Inflammatory macrophage (primary cell): ENCODE results near the gene FLNA.
A peak's percentile ranks its signal among the peaks of the same experiment; 100 is the strongest.
"Not testable (repeated sequence)": the region's sequence is repeated elsewhere in the genome, so short reads cannot be mapped to it uniquely, and the experiment has no call there.

ENCODE experiments used
- DNase-seq, 2 donors: peaks; one replicate each; pipeline ENCODE4 v3.0.0-alpha.2; 2020 to 2022
- total RNA-seq, 18 experiments: gene quantifications; one replicate each; lab custom pipeline; 2026; ENCODE audit warnings: mixed read lengths in 6 of 18, inconsistent platforms in 2 of 18; lab: John Stamatoyannopoulos, UW

The FLNA gene, protein sequence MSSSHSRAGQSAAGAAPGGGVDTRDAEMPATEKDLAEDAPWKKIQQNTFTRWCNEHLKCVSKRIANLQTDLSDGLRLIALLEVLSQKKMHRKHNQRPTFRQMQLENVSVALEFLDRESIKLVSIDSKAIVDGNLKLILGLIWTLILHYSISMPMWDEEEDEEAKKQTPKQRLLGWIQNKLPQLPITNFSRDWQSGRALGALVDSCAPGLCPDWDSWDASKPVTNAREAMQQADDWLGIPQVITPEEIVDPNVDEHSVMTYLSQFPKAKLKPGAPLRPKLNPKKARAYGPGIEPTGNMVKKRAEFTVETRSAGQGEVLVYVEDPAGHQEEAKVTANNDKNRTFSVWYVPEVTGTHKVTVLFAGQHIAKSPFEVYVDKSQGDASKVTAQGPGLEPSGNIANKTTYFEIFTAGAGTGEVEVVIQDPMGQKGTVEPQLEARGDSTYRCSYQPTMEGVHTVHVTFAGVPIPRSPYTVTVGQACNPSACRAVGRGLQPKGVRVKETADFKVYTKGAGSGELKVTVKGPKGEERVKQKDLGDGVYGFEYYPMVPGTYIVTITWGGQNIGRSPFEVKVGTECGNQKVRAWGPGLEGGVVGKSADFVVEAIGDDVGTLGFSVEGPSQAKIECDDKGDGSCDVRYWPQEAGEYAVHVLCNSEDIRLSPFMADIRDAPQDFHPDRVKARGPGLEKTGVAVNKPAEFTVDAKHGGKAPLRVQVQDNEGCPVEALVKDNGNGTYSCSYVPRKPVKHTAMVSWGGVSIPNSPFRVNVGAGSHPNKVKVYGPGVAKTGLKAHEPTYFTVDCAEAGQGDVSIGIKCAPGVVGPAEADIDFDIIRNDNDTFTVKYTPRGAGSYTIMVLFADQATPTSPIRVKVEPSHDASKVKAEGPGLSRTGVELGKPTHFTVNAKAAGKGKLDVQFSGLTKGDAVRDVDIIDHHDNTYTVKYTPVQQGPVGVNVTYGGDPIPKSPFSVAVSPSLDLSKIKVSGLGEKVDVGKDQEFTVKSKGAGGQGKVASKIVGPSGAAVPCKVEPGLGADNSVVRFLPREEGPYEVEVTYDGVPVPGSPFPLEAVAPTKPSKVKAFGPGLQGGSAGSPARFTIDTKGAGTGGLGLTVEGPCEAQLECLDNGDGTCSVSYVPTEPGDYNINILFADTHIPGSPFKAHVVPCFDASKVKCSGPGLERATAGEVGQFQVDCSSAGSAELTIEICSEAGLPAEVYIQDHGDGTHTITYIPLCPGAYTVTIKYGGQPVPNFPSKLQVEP (N-terminal part only)
- 3,516 to 7,379 (median 5,288) reads per million in 18 experiments for total RNA-seq

DNA sequence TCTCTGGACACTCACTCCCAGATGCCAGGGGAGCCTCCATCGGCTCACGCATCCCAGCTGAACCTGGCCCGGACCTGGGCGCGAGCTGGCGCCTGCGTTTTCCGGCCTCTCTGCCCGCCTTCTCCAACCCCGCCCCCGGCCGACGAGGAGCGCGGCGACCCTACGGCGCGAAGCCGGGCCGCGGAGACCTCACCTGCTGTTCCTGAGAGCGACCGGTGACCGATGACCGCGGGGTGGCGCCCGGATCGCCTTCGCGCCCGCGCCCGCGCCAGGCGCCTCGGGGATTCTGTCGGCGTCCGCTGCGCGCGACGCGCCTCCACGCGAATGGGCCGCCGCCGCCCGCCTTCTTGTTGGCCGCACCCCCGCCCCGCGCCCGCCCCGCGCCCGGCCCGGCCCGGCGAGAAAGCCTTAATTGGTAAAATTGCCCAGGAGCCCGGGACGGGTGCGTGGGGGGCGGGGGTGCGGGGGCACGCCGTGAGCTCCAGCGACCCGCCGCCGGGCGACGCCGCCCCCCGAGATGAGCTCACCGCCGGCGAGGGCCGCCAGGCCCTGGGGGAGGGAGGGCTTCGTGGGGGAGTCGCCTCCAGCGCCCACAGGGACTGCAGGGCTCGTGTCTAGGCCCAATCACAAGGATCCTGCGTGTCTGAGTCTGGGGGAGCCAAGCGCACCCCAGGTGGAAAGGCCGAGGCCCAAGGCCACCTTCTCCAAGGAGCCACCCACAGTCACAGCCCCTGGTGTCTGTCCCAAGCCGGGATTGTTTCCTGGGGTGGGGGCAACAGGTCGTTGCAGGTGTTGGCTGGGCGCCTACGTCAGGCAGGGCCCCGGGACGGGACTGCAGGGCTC is at the start of gene FLNA:
FLNA (minus strand) TSS at position 322 of the 843 bp plus-strand sequence. CDS start 3,389 bp downstream, outside the sequence.
- peak in 1 of 2 donors; percentile 29 for DNase-seq

DNA sequence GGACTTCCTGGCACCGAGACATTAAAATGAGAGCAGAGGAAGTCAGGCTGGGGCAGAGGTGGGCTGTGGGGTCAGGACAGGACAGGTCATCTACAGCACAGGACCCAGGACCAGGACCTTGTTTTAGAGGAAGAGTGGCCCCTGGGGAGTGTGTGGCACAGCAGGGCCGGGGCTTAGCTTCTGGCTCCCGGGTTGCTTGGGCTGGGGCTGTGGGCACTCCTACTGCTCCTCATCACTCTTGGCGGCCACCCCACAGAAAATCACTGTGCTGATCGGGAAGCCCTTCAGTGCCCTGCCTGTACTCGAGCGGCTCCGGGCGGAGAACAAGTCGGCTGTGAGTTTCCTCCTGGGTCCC is 45.9 kb upstream of the FLNA start:
- no peak for DNase-seq

DNA sequence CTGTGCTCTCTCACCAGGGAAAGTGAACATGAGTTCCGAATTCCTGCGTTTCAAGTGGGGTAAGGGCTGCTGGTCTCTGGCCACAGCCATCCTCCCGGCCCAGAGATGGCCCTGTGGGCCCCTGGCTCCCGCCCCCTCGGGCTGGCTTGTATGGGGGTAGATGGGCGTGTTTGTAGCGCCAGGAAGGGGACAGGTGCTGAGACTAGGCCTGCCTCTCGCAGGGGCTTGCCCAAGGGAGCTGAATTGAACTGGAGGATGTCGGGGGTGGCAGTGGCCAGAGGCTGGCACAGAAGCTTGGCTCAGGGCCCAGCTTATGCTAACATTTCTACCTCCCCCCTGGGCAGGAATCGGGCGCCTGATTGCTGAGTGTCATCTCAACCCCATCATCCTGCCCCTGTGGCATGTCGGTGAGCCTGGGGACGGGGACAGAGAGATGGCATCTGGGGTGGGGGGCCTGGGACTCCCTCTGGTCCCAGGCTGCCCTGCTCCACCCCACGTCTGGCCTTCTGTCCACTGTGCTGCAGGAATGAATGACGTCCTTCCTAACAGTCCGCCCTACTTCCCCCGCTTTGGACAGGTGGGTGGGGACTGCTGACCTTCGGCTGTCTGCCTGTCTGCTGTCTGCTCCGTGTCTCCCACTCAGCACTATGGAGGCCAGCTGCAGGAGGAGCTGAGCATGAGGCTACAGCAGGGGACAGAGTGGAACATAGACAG is 45.4 kb upstream of the FLNA start:
- no peak for DNase-seq

DNA sequence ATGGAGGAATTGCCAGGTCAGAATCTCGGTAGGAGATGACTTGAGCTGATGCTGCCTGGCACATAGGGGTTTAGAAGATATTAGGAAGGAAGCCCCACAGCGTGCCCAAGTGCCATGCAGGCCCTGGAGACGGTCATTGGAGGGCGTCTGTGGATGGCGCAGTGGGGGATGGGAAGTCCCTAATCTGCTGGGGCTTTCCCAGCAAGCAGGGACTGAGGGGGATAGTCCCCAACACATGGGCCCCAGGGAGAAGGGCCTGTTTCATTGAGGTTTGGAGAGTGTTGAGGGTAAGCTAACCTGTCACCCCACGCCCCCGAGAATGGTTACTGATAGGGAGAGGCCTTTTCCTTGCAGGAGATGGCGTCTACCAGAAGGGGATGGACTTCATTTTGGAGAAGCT is 44.8 kb upstream of the FLNA start:
- no peak for DNase-seq

DNA sequence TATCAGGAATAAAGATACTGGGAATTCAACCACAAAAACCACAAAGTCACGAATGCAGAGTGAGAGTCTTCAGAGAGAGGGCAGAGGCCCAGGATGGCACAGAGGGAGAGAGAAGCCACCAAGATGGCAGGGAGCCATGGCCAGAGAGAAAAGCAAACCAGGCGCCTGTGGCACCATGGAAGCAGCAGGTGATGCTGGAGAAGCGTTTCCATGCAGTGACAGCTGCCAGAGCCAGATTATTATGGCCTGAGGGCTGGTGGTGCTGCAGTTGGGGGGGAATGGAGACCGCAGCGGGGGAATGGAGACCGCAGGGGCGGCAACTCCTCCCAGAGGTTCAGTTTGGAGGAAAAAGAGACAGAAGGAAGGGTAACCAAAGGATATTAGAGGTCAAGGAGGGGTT is 42.7 kb upstream of the FLNA start:
- DNase-seq = no peak

DNA sequence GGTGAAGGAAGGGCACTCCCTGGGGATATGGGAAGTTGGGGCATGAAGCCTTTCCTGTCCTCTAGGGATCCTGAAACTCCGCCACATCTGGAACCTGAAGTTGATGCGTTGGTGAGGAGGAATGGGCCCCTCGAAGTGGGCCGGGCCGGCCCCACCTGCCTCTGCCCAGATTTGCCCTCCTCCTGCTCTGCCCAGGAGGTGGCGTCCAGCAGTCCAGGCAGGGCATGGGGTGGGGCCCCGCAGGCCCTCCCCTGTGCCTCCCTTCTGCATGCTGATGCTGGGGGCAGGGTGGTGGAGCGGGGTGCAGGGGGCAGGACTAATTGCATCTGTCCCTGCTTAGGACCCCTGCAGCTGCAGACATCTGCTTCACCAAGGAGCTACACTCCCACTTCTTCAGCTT is 38.7 kb upstream of the FLNA start:
- no peak for DNase-seq

DNA sequence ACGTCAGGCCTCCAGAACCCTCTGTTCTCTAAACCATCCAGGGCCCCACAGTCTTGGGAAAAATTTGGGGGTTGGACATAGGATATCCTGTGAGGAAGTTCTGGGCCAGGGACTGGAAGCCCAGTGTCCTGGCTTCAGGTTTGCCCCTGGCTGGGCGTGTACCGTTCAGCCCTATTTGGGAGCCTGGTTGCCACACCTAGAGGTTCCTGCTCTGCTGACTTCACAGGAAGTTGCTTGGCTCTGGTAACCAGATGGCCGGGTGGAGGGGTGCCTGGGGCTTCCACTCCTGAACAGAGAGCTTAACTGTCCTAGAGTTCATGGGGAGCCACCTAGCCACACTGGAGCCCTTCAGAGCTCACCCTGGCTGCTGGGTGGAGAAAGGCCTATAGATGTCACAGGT is 38.0 kb upstream of the FLNA start:
- peak; percentile 38 to 45 for DNase-seq

DNA sequence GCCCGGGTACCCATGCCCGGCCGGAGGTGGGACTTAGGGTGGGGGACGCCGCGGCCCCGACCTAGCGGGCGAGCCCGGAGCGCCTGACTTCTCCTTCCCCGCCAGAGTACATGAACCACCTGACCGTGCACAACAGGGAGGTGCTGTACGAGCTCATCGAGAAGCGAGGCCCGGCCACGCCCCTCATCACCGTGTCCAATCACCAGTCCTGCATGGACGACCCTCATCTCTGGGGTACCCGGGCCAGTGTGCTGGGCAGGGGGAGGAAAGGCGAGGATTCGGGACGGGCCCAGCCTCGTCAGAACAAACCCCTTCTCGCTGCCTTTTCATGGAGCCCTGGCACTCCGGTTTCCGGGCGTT is 37.5 kb upstream of the FLNA start:
- DNase-seq = peak; percentile 25 to 64

DNA sequence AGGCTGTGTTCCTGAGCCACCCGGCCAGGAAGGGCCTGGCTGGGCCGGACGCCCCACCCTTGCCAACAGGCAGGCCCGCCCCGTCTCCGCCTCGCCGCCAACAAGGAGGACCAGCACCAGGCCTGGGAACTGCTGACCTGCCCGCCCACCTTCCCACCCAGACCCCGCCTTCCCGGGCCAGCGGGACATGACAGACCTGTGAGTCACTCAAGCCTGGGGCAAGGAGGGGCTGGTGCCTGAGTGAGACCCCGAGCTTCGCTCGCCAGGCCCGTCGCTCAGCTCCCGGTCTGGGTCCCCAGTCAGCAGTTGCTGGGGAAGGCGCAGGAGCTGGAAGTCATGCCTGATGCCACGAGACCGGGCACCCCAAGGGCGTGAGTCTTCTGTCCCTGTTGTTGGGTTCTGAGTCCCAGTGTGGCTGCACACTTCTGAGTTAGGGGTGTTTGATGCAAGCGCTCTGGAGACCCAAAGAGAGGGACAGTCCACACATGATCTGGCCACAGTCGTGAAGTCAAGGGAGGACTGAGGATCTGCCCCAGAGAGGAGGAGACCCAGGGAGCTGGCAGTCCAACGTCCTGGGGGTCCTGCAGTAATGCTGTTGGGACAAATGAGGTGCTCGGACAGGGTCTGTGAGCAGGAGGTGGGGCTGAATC is 34.9 kb upstream of the FLNA start, which contains the start of gene DNASE1L1:
DNASE1L1 (minus strand) TSS at position 33 of the 650 bp plus-strand sequence. CDS start 3,686 bp downstream, outside the sequence.
- peak; percentile 88 to 92 for DNase-seq

DNA sequence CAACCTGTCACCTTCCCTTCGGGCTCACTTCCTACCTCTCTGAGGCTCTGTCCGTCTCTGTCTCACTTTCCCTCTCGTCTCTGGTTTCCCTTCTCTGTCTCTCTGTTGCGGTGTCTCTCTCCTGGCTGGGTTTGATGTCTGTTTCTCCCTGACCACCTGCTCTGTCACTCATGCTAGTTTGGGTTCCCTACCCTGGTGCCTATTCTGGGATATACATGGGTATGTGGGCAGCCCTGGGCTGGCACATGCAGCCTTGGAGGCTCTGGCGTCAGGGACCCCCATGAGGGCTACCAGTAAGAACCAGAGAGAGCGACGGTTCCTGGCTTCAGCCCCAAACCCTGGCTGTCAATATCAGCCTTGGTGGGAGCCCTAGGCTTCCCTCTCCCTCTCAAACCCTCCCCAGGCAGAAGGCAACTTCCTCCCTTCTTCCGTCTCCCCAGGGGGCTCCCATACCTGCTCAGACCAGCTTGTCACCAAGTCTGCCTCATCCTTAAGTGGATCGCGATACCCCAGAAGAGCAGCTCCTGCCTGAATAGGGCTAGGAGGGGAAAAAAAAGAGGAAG is 34.3 kb upstream of the FLNA start:
- no peak for DNase-seq

DNA sequence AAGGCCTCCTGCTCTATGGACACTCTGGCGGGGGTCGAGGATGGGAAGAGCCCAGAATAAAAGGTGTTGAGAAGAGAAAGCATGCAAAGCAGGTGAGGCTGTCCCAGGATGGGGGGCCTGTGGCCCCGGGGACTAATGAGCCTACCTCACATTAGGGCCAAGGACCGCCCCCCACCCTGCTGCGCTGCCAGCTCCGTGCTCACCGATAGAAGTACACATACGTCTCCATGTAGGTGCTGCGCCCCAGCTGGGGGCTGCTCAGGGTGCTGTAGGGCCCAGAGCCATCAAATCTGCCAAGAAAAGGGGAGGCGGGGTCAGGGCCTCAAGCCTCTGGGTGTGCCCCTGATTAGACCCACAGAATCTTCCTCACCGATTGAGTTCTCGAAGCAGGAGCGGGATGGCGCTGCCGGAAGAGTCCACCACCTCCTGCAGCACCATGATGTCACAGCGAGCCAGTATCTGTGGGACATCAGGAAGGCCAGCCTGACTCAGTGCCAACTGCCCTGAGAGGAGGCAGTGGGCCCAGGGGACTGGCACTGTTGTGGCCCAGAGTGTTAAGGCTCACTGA is 30.3 kb upstream of the FLNA start:
- no peak for DNase-seq

DNA sequence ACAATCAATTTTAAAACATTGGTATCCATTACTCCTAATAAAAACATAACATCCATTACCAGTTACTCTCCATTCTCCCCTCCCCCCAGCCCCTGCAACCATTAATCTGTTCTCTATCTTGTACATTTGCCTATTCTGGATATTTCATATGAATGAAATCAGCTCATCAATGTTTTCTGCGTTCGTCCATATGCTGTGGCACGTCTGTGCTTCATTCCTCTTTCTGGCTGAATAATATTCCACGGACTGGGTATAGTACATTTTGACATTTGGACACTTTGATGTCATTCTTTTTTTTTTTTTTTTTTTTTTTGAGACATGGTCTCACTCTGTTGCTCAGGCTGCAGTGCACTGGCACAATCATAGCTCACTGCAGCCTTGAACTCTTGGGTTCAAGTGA is 29.4 kb upstream of the FLNA start:
- no peak for DNase-seq

DNA sequence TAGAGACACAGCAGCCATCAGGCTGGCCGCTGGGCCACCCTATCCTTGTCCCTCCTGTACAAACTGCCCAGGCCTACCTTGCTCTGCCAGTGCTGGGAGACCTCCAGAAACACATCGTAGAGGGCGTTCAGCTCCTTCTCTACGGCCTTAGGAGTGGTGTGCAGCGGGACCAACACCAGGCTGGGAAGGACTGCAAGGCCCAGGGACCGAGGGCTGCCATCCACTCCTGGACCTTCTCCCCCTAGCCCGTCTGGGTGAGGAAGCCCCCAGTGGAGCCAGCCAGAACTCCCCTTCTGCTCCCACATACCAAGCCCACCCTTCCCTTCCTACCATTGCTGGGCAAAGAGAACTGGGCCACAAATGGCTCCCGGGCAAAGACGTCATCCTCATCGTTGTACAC is 28.8 kb upstream of the FLNA start:
- no peak for DNase-seq

DNA sequence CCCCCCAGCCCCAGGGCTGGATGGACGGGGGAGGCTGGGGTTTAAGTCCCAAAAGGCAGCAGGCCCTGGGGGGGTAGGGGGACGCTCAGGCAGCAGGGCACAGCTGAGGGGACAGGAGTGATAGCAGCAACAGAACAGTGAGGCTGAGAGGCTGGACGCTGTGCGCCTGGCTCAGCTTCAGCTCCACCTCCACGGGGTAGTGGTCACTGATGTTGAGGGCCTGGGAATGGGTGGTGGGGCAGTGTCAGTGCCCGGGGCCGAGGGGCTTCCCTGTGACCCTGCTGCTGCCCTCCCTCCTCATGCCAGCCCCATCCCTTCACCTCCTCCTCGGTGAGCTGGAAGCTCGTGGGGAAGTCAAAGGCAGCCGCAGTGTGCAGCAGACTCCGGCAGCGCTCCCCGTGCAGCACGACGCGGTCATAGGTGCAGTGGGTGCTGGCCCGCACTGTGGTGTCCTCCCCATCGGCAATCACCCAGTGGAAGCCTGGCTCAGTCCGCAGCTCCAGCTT is 28.2 kb upstream of the FLNA start:
- DNase-seq = no peak

DNA sequence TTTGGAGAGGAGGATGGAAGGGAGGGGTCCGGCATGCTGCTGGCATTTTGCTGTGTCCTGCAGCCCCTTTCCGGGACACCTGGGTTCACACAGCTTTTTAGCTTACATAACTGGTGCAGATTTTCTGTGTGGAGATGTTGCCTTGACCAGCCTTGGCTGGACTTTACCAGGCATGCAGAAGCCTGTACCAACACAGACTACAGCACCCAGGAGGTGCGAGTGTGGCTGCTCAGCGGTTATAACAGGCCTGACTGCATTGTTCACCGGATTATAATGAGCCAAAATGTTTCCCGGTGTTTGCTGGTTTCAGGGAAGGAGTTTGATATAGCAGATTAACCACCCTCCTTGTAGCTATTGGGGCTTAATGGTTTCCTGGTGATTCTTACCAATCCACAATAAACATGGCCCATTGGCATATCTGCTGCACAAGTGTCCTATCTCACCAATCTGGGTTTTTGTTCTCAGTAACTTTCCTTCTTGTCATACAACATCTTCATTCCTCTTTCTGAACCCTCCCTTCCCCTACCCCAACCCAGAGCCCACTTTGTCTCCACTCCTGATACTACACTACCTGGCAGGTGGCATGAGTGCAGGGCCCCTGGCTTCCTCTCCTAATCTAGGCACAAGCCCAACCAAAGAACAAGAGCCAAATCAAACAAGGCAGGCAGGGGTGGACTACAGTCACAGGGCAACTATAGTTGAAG is 27.6 kb upstream of the FLNA start:
- DNase-seq = no peak

DNA sequence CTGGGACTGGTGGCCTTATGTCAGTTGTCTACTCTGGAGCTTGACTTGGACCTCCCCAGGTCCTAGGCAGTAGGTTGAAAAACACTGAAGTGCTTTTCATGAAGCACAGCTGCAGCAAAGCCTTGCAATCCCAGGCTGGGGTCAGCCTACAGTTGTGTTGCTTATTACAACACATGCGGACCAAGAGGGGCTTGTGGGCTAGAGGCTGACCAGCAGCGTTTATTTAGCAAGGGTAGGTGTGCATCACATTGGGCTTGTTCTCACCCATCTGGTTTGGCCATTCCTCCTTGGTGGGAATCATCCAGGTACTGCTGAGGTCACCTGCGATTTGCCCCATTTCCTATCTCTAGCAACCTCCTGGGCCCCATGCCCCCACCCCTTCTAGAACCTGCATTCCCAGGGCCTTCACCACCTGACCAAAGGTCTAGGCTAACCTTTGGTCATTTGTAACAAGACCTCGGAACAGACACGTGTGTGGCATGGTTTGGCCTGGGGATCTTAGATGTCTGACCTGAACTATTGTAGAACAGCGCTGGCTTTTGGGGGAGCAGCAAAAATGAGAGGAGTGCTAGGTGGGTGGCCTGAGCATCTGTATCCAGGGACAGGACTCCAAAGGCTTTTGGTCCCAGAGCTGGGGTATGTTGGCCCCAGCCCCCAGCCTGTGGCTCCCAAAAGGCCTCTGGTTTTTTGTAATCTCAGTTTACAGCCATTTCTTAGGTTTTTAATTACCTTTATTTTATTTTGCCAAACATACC is 26.8 kb upstream of the FLNA start:
- peak in 1 of 2 donors; percentile 12 for DNase-seq

DNA sequence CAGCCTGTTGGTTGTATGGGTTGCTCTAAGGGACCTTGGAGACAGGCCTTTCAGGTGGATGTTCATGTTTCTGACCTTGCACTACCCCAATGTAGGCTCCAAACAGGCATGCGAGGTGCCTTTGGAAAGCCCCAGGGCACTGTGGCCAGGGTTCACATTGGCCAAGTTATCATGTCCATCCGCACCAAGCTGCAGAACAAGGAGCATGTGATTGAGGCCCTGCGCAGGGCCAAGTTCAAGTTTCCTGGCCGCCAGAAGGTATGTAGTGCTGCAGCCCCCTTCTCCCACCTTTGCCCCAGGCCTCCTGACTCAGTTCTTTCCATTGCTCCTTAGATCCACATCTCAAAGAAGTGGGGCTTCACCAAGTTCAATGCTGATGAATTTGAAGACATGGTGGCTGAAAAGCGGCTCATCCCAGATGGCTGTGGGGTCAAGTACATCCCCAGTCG is 26.0 kb upstream of the FLNA start:
- not testable (repeated sequence) for DNase-seq
